ENCODE data around the gene SLC38A8.

Gene SLC38A8

GRCh38 chr16:83995754-83996153 is 46.8 kb downstream of the SLC38A8 start:
- in situ Hi-C loops (cut with MboI; ENCODE audit: low pct_unique_long_range_greater_than_20kb, low sequenced_read_pairs, unreplicated experiment) = no loop called here
- TF ChIP-seq CTCF (IDR thresholded peaks at IDR 0.05; ENCODE audit: extremely low read depth, insufficient read depth, missing control alignments) = no peak
- DNase-seq (ENCODE audit: low spot score) = no peak

- in situ Hi-C loops (cut with MboI; ENCODE audit: low pct_unique_long_range_greater_than_20kb, low sequenced_read_pairs, unreplicated experiment) = no loop called here
- DNase-seq (ENCODE audit: low spot score) = no peak
- TF ChIP-seq CTCF (IDR thresholded peaks at IDR 0.05; ENCODE audit: extremely low read depth, insufficient read depth, missing control alignments) = no peak
Observed at GRCh38 chr16:83994703-83995102, 47.9 kb downstream of the SLC38A8 start.

GRCh38 chr16:83994087-83994486 is 48.5 kb downstream of the SLC38A8 start:
- DNase-seq (ENCODE audit: low spot score) = no peak
- no peak for TF ChIP-seq CTCF (IDR thresholded peaks at IDR 0.05; ENCODE audit: extremely low read depth, insufficient read depth, missing control alignments)
- in situ Hi-C loops (cut with MboI; ENCODE audit: low pct_unique_long_range_greater_than_20kb, low sequenced_read_pairs, unreplicated experiment) = no loop called here

- TF ChIP-seq CTCF (IDR thresholded peaks at IDR 0.05; ENCODE audit: extremely low read depth, insufficient read depth, missing control alignments) = no peak
- DNase-seq (ENCODE audit: low spot score) = no peak
- in situ Hi-C loops (cut with MboI; ENCODE audit: low pct_unique_long_range_greater_than_20kb, low sequenced_read_pairs, unreplicated experiment) = no loop called here
Observed at GRCh38 chr16:83992624-83993023, 50.0 kb downstream of the SLC38A8 start.

- in situ Hi-C loops (cut with MboI; ENCODE audit: low pct_unique_long_range_greater_than_20kb, low sequenced_read_pairs, unreplicated experiment) = no loop called here
- TF ChIP-seq CTCF (IDR thresholded peaks at IDR 0.05; ENCODE audit: extremely low read depth, insufficient read depth, missing control alignments) = no peak
- no peak for DNase-seq (ENCODE audit: low spot score)
Observed at GRCh38 chr16:83990492-83990891, 52.1 kb downstream of the SLC38A8 start.

- TF ChIP-seq CTCF (IDR thresholded peaks at IDR 0.05; ENCODE audit: extremely low read depth, insufficient read depth, missing control alignments) = no peak
- in situ Hi-C loops (cut with MboI; ENCODE audit: low pct_unique_long_range_greater_than_20kb, low sequenced_read_pairs, unreplicated experiment) = no loop called here
Observed at GRCh38 chr16:83989300-83989699, 53.3 kb downstream of the SLC38A8 start.

GRCh38 chr16:83983491-83983890 is 59.1 kb downstream of the SLC38A8 start:
- in situ Hi-C loops (cut with MboI; ENCODE audit: low pct_unique_long_range_greater_than_20kb, low sequenced_read_pairs, unreplicated experiment) = no loop called here
- no peak for TF ChIP-seq CTCF (IDR thresholded peaks at IDR 0.05; ENCODE audit: extremely low read depth, insufficient read depth, missing control alignments)
- no peak for DNase-seq (ENCODE audit: low spot score)

More at GRCh38 chr16:83989300-83989699, 53.3 kb downstream of the SLC38A8 start:
- no peak for DNase-seq (ENCODE audit: low spot score)

All from GM13977 (cell line).